H1 (cell line): ENCODE measurements around the gene AKR1D1.

Experiments
- CTCF ChIP-seq, 3 experiments: IDR thresholded peaks; 1 replicate in 2 of 3; 2 replicates in 1 of 3; pipeline versions ENCODE4 v1.5.1 to v1.6.1; 2011; ENCODE audit warnings: low read length in 3 of 3, mild to moderate bottlenecking in 3 of 3, inconsistent platforms in 2 of 3, low read depth in 1 of 3, moderate library complexity in 1 of 3; ENCODE audit not compliant: insufficient read depth in 1 of 3; ENCODE audit errors: control extremely low read depth in 1 of 3
- HDAC6 ChIP-seq: IDR thresholded peaks from one replicate; pipeline ENCODE4 v1.7.1; 2012; ENCODE audit warnings: low read depth, mild to moderate bottlenecking, inconsistent platforms, low read length, moderate library complexity
- POLR2A ChIP-seq, 2 experiments: IDR thresholded peaks; 1 replicate in 1 of 2; 2 replicates in 1 of 2; pipeline ENCODE4 v1.6.1; 2011; ENCODE audit warnings: low read depth in 2 of 2, low read length in 2 of 2, mild to moderate bottlenecking in 2 of 2; ENCODE audit errors: control extremely low read depth in 1 of 2

- TF ChIP-seq CTCF (IDR thresholded peaks at IDR 0.05; ENCODE audit: control extremely low read depth in 1 of 3, insufficient read depth in 1 of 3, low read depth in 1 of 3, low read length in 3 of 3) (no peak), POLR2A (IDR thresholded peaks at IDR 0.05; ENCODE audit: control extremely low read depth in 1 of 2, low read depth in 2 of 2, low read length in 2 of 2) (no peak), HDAC6 (no peak)
Measured at GRCh38 chr7:138125598-138126111, 49.4 kb downstream of the AKR1D1 start.
